Measurements from ENCODE around the gene CCNH.

Gene CCNH

GRCh38 chr5:87435144-87435694, 22.5 kb upstream of the CCNH start:
- no peak for DNase-seq (ENCODE audit: low read depth in 1 of 2, low spot score in 1 of 2)
- no peak overlapping the region for H3K27ac ChIP-seq (replicated peaks)
- H3K27me3 ChIP-seq (ENCODE audit: insufficient read depth, poor library complexity, severe bottlenecking): no peaks in the 10 kb centered on the region
- H3K4me3 ChIP-seq (replicated peaks; ENCODE audit: insufficient read depth, low read length): no peak overlapping the region
- TF ChIP-seq, protein P1, sequence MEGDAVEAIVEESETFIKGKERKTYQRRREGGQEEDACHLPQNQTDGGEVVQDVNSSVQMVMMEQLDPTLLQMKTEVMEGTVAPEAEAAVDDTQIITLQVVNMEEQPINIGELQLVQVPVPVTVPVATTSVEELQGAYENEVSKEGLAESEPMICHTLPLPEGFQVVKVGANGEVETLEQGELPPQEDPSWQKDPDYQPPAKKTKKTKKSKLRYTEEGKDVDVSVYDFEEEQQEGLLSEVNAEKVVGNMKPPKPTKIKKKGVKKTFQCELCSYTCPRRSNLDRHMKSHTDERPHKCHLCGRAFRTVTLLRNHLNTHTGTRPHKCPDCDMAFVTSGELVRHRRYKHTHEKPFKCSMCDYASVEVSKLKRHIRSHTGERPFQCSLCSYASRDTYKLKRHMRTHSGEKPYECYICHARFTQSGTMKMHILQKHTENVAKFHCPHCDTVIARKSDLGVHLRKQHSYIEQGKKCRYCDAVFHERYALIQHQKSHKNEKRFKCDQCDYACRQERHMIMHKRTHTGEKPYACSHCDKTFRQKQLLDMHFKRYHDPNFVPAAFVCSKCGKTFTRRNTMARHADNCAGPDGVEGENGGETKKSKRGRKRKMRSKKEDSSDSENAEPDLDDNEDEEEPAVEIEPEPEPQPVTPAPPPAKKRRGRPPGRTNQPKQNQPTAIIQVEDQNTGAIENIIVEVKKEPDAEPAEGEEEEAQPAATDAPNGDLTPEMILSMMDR (IDR thresholded peaks at IDR 0.05; ENCODE audit: insufficient read depth, low read length): no peak
- TF ChIP-seq GABPA (IDR thresholded peaks at IDR 0.05; ENCODE audit: low read depth) (no peak), POLR2AphosphoS5 (IDR thresholded peaks at IDR 0.05; ENCODE audit: low read depth) (no peak), SPI1 (IDR thresholded peaks at IDR 0.05; ENCODE audit: borderline replicate concordance, low read depth) (no peak)
- TF ChIP-seq, protein P2, sequence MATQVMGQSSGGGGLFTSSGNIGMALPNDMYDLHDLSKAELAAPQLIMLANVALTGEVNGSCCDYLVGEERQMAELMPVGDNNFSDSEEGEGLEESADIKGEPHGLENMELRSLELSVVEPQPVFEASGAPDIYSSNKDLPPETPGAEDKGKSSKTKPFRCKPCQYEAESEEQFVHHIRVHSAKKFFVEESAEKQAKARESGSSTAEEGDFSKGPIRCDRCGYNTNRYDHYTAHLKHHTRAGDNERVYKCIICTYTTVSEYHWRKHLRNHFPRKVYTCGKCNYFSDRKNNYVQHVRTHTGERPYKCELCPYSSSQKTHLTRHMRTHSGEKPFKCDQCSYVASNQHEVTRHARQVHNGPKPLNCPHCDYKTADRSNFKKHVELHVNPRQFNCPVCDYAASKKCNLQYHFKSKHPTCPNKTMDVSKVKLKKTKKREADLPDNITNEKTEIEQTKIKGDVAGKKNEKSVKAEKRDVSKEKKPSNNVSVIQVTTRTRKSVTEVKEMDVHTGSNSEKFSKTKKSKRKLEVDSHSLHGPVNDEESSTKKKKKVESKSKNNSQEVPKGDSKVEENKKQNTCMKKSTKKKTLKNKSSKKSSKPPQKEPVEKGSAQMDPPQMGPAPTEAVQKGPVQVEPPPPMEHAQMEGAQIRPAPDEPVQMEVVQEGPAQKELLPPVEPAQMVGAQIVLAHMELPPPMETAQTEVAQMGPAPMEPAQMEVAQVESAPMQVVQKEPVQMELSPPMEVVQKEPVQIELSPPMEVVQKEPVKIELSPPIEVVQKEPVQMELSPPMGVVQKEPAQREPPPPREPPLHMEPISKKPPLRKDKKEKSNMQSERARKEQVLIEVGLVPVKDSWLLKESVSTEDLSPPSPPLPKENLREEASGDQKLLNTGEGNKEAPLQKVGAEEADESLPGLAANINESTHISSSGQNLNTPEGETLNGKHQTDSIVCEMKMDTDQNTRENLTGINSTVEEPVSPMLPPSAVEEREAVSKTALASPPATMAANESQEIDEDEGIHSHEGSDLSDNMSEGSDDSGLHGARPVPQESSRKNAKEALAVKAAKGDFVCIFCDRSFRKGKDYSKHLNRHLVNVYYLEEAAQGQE (IDR thresholded peaks at IDR 0.05; ENCODE audit: insufficient replicate concordance, low read depth): no peak

- Histone ChIP-seq H3K27me3 (ENCODE audit: insufficient read depth, poor library complexity, severe bottlenecking) (no peaks in the 10 kb centered on the region), H3K27ac (replicated peaks) (no peak overlapping the region), H3K4me3 (replicated peaks; ENCODE audit: insufficient read depth, low read length) (no peak overlapping the region)
- no peak for DNase-seq (ENCODE audit: low read depth in 1 of 2, low spot score in 1 of 2)
- TF ChIP-seq SPI1 (IDR thresholded peaks at IDR 0.05; ENCODE audit: borderline replicate concordance, low read depth): no peak
- TF ChIP-seq, protein P1 (IDR thresholded peaks at IDR 0.05; ENCODE audit: insufficient read depth, low read length): no peak
- TF ChIP-seq, protein P2 (IDR thresholded peaks at IDR 0.05; ENCODE audit: insufficient replicate concordance, low read depth): no peak
- TF ChIP-seq POLR2AphosphoS5 (IDR thresholded peaks at IDR 0.05; ENCODE audit: low read depth): no peak
- no peak for TF ChIP-seq GABPA (IDR thresholded peaks at IDR 0.05; ENCODE audit: low read depth)
Observed at GRCh38 chr5:87434461-87434860, 21.7 kb upstream of the CCNH start.

DNA sequence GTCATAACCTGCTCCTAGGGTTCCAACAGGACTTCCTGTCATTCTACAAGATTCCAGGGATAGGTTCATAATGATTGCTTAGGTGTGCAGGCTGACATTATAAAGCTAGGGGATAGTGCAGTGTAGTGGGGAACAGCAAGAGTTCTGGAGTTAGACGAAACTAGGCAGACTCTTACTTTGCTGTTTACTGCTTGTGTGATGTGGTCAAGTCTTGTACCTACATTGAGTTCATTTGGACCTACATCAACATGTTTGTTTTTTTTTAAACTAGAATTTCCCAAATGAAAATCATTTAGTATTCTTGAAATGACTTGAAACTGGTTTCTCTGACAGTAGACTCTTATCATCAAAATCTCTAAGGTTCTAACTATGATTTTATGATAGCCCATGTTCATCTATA, 21.2 kb upstream of the CCNH start:
- H3K27me3 ChIP-seq (ENCODE audit: insufficient read depth, poor library complexity, severe bottlenecking): no peaks in the 10 kb centered on the region
- H3K27ac ChIP-seq (replicated peaks): no peak overlapping the region
- no peak overlapping the region for H3K4me3 ChIP-seq (replicated peaks; ENCODE audit: insufficient read depth, low read length)
- DNase-seq (ENCODE audit: low read depth in 1 of 2, low spot score in 1 of 2): no peak
- TF ChIP-seq SPI1 (IDR thresholded peaks at IDR 0.05; ENCODE audit: borderline replicate concordance, low read depth): no peak
- TF ChIP-seq, protein P1 (IDR thresholded peaks at IDR 0.05; ENCODE audit: insufficient read depth, low read length): no peak
- TF ChIP-seq, protein P2 (IDR thresholded peaks at IDR 0.05; ENCODE audit: insufficient replicate concordance, low read depth): no peak
- no peak for TF ChIP-seq GABPA (IDR thresholded peaks at IDR 0.05; ENCODE audit: low read depth)
- no peak for TF ChIP-seq POLR2AphosphoS5 (IDR thresholded peaks at IDR 0.05; ENCODE audit: low read depth)

Measured in HL-60 (cell line).